Neural crest cell (in vitro differentiated cells): ENCODE data around the gene EFCAB9. TPM values are rescaled to one million over a fixed set of nuclear protein-coding genes. Genes with fewer than 3 reads are reported as not detected.

Source experiments
- DNase-seq: peaks from one replicate; pipeline ENCODE4 v3.0.0; 2021; ENCODE audit warnings: low read depth, mixed read lengths, low spot score
- H3K27ac Mint-ChIP-seq: one replicate; pipeline ENCODE4 v1.8.0; 2021; ENCODE audit warnings: mild to moderate bottlenecking, mixed read lengths; ENCODE audit not compliant: unreplicated experiment
- H3K27me3 Mint-ChIP-seq: 2 replicates; pipeline ENCODE4 v1.8.0; 2021; ENCODE audit warnings: low read depth, mild to moderate bottlenecking, mixed read lengths
- H3K36me3 Mint-ChIP-seq: 2 replicates; pipeline ENCODE4 v1.8.0; 2021; ENCODE audit warnings: low read depth, mild to moderate bottlenecking, mixed read lengths
- H3K4me1 Mint-ChIP-seq: 2 replicates; pipeline ENCODE4 v1.8.0; 2021; ENCODE audit warnings: mixed read lengths
- H3K4me3 Mint-ChIP-seq: one replicate; pipeline ENCODE4 v1.8.0; 2021; ENCODE audit warnings: mild to moderate bottlenecking, mixed read lengths
- H3K9me3 Mint-ChIP-seq: 2 replicates; pipeline ENCODE4 v1.8.0; 2021; ENCODE audit warnings: mixed read lengths
- CTCF ChIP-seq: fragments of 200-600 bp; sonication (generic); conservative IDR thresholded peaks from 2 replicates; pipeline ENCODE4 v1.5.0; 2021; ENCODE audit warnings: antibody characterized with exemption, mild to moderate bottlenecking
- total RNA-seq: library from RNA; stranded (reverse); gene quantifications from 2 replicates; pipeline ENCODE4 v1.2.1, GENCODE V29; 2021

EFCAB9 gene
- total RNA-seq, 1 donor from 2014 or later: 0.37 TPM

DNA sequence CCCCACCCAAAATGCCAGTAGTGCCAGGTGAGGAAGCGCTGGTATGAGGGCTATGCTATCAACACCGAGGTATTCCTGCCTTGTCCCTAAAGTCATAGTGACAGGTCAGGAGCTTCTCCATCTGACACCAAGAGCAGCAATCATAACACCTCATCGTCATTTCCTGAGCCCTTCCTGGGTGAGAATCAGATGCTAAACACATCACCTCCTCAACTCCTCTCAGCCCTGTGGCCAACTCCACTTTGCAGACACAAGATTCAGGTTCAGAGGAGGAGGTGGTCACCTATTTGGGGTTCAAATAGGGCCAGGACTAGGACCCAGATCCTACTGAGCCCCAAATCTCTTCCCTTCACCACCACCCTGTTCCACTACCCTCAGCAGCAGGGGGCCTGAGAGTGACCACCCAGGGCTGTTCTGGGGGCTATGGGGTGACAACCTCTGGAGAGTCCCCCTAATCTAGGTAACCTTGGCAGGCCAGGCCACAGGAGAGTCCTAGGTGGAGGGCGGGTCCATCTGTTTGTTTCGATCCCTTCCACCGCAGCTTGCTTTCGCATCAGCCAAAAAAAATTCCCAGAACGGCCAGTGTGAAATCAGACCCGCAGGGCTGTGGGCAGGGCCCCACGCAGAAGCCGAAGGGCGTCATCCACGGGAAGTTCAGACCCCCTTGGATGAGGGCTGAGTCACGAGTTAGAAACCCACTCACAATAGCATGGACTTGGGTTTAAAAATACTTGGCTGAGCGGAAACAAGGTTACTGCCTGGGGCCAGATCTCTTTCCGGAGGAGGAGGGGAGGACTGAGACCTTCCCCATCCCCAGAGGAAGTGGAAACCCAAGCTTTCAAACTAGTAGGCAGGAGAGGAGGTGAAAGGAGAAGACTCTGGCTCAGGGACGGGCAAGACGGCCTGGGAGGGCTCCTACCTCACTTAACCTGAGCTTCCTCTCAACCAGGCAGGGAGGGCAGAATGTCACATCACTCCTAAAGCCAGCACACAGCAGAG is 14.7 kb upstream of the EFCAB9 start:
- TF ChIP-seq CTCF: no peak
- peaks cover 5% of the 10 kb centered on the region for H3K36me3 Mint-ChIP-seq
- H3K27me3 Mint-ChIP-seq: no peaks in the 10 kb centered on the region
- peak overlapping the region; percentile 63 for H3K4me3 Mint-ChIP-seq
- no peaks in the 10 kb centered on the region for H3K9me3 Mint-ChIP-seq
- peak overlapping the region; percentile 93 for H3K27ac Mint-ChIP-seq
- peaks cover 47% of the 10 kb centered on the region for H3K4me1 Mint-ChIP-seq
- DNase-seq: peak; percentile 25

DNA sequence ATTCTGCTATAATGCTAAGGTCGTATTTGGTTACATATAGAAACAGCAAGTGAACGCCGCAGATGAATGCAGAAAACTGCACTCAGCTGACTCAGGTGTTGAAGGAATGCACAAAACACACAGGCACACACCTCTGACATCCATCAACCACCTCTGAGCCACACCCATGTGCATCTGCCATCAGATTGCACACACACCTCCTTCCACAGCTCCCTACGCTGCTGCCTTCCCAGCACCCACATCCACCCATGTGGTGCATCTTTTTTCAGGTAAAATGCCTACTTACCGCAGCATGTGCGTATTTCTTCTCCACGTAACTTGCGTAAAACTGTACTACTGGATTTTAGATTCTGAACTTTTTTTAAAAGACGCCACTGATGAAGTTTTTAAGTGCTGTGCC is 13.0 kb upstream of the EFCAB9 start:
- no peak overlapping the region for H3K4me3 Mint-ChIP-seq
- peaks cover 44% of the 10 kb centered on the region for H3K4me1 Mint-ChIP-seq
- TF ChIP-seq CTCF: no peak
- H3K27ac Mint-ChIP-seq: no peak overlapping the region
- H3K9me3 Mint-ChIP-seq: no peaks in the 10 kb centered on the region
- H3K36me3 Mint-ChIP-seq: peaks cover 5% of the 10 kb centered on the region
- DNase-seq: no peak
- H3K27me3 Mint-ChIP-seq: no peaks in the 10 kb centered on the region

- no peak overlapping the region for H3K27ac Mint-ChIP-seq
- DNase-seq: no peak
- peaks cover 5% of the 10 kb centered on the region for H3K36me3 Mint-ChIP-seq
- no peak overlapping the region for H3K4me3 Mint-ChIP-seq
- no peaks in the 10 kb centered on the region for H3K9me3 Mint-ChIP-seq
- no peak for TF ChIP-seq CTCF
- H3K27me3 Mint-ChIP-seq: peaks cover 3% of the 10 kb centered on the region
- H3K4me1 Mint-ChIP-seq: peaks cover 47% of the 10 kb centered on the region
Measured at GRCh38 chr5:172182291-172182690, 11.7 kb upstream of the EFCAB9 start.

DNA sequence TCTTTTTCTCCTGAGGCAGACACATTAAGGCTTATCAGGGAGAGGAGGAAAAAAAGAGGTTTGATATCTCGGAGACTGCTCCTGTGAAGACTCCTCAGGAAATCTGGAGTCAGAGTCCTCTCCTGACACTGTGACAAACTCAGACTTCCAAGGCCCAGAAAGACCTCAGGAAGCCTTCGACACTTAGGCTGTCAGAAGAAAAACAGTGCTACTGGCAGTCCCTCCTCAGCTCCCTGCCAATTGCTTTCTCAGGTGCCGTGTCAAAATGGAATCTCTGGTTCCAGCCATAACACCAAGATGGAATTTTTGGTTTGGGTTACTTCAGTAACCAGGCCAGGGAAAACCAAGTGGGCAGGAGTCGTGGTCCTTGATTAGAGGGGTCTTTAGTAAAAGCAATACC is 10.1 kb upstream of the EFCAB9 start:
- Mint-ChIP-seq H3K4me3 (peak overlapping the region; percentile 51), H3K4me1 (peaks cover 40% of the 10 kb centered on the region), H3K9me3 (no peaks in the 10 kb centered on the region), H3K27ac (no peak overlapping the region), H3K36me3 (peaks cover 5% of the 10 kb centered on the region), H3K27me3 (peaks cover 4% of the 10 kb centered on the region)
- TF ChIP-seq CTCF: no peak
- DNase-seq: no peak

DNA sequence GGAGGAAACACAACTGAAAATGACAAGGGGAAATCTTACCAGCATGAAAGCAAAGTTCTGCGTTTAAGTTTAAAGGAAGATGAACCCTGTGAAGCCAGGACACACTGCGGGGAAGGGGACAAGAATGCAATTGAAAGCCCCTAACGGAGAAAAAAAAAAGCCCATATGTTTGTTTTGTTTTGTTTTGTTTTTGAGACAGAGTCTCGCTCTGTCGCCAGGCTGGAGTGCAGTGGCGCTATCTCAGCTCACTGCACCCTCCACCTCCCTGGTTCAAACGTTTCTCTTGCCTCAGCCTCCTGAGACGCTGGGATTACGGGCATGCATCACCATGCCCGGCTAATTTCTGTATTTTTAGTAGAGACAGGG is 8.9 kb upstream of the EFCAB9 start:
- peaks cover 5% of the 10 kb centered on the region for H3K36me3 Mint-ChIP-seq
- peak overlapping the region; percentile 94 for H3K4me3 Mint-ChIP-seq
- DNase-seq: no peak
- peaks cover 9% of the 10 kb centered on the region for H3K27me3 Mint-ChIP-seq
- no peak for TF ChIP-seq CTCF
- H3K9me3 Mint-ChIP-seq: no peaks in the 10 kb centered on the region
- peaks cover 42% of the 10 kb centered on the region for H3K4me1 Mint-ChIP-seq
- no peak overlapping the region for H3K27ac Mint-ChIP-seq
